H9 (cell line): ENCODE data around the gene KRT80. TPM values are rescaled to one million over a fixed set of nuclear protein-coding genes. Genes with fewer than 3 reads are reported as not detected.

ENCODE experiments used
- DNase-seq: peaks from one replicate; pipeline ENCODE4 v3.0.0-alpha.2; 2017
- H2AFZ ChIP-seq: one replicate; pipeline ENCODE4 v1.6.1; 2013; ENCODE audit warnings: mild to moderate bottlenecking, low read length, control low read depth, moderate library complexity
- H2AK5ac ChIP-seq: 2 replicates; pipeline ENCODE4 v1.6.1; 2013; ENCODE audit warnings: low read length, control low read depth, mixed read lengths; ENCODE audit not compliant: insufficient read length
- H2BK120ac ChIP-seq: one replicate; pipeline ENCODE4 v1.6.1; 2013; ENCODE audit warnings: low read depth, mild to moderate bottlenecking, low read length, control low read depth, inconsistent platforms; ENCODE audit not compliant: poor library complexity, severe bottlenecking
- H2BK12ac ChIP-seq: 2 replicates; pipeline ENCODE4 v1.6.1; 2013; ENCODE audit warnings: low read length, control low read depth, mixed read lengths, low read depth; ENCODE audit not compliant: insufficient read length
- H2BK15ac ChIP-seq: 2 replicates; pipeline ENCODE4 v1.6.1; 2013; ENCODE audit warnings: low read depth, low read length, control low read depth
- H2BK20ac ChIP-seq: one replicate; pipeline ENCODE4 v1.6.1; 2013; ENCODE audit warnings: low read depth, mild to moderate bottlenecking, low read length, control low read depth, inconsistent platforms; ENCODE audit not compliant: poor library complexity, severe bottlenecking
- H2BK5ac ChIP-seq: 2 replicates; pipeline ENCODE4 v1.6.1; 2013; ENCODE audit warnings: low read length, control low read depth, mixed read lengths; ENCODE audit not compliant: insufficient read length
- H3K14ac ChIP-seq: 2 replicates; pipeline ENCODE4 v1.6.1; 2013; ENCODE audit warnings: low read length, control low read depth; ENCODE audit not compliant: insufficient read depth
- H3K18ac ChIP-seq: 2 replicates; pipeline ENCODE4 v1.6.1; 2013; ENCODE audit warnings: low read depth, mild to moderate bottlenecking, mixed read lengths, low read length, control low read depth; ENCODE audit not compliant: insufficient read length
- H3K23ac ChIP-seq: 2 replicates; pipeline ENCODE4 v1.6.1; 2013; ENCODE audit warnings: low read length, control low read depth, mixed read lengths, low read depth; ENCODE audit not compliant: insufficient read length
- H3K23me2 ChIP-seq: 2 replicates; pipeline ENCODE4 v1.6.1; 2013; ENCODE audit warnings: low read depth, mild to moderate bottlenecking, mixed read lengths, low read length, control low read depth; ENCODE audit not compliant: insufficient read length, poor library complexity, severe bottlenecking
- H3K27ac ChIP-seq: 2 replicates; pipeline ENCODE4 v1.5.1; 2013; ENCODE audit warnings: low read length, control low read depth, mixed read lengths, low read depth; ENCODE audit not compliant: insufficient read length
- H3K27me3 ChIP-seq: 2 replicates; pipeline ENCODE4 v1.6.1; 2013; ENCODE audit warnings: low read length, control low read depth, inconsistent platforms; ENCODE audit not compliant: insufficient read depth
- H3K4ac ChIP-seq: 2 replicates; pipeline ENCODE4 v1.6.1; 2013; ENCODE audit warnings: low read depth, mild to moderate bottlenecking, control low read depth, inconsistent platforms, low read length, moderate library complexity
- H3K4me1 ChIP-seq: 2 replicates; pipeline ENCODE4 v1.6.1; 2013; ENCODE audit warnings: low read length, control low read depth, inconsistent platforms; ENCODE audit not compliant: insufficient read depth
- H3K4me2 ChIP-seq: 2 replicates; pipeline ENCODE4 v1.6.1; 2013; ENCODE audit warnings: low read length, control low read depth, mixed read lengths; ENCODE audit not compliant: insufficient read length, insufficient read depth
- H3K56ac ChIP-seq: 2 replicates; pipeline ENCODE4 v1.6.1; 2013; ENCODE audit warnings: low read depth, mild to moderate bottlenecking, mixed read lengths, low read length, control low read depth; ENCODE audit not compliant: insufficient read length
- H3K79me1 ChIP-seq: 2 replicates; pipeline ENCODE4 v1.6.1; 2013; ENCODE audit warnings: low read depth, mild to moderate bottlenecking, moderate library complexity, low read length, control low read depth, inconsistent platforms; ENCODE audit not compliant: insufficient read depth, poor library complexity, severe bottlenecking
- H3K79me2 ChIP-seq: 2 replicates; pipeline ENCODE4 v1.6.1; 2013; ENCODE audit warnings: low read length, control low read depth, inconsistent platforms; ENCODE audit not compliant: insufficient read depth
- H3K9ac ChIP-seq: 2 replicates; pipeline ENCODE4 v1.6.1; 2013; ENCODE audit warnings: low read length, control low read depth, mixed read lengths; ENCODE audit not compliant: insufficient read length; ENCODE audit errors: extremely low read depth
- H3K9me3 ChIP-seq: one replicate; pipeline ENCODE4 v1.6.1; 2013; ENCODE audit warnings: low read depth, low read length, inconsistent platforms; ENCODE audit not compliant: control insufficient read depth
- H3T11ph ChIP-seq: one replicate; pipeline ENCODE4 v1.6.1; 2013; ENCODE audit warnings: mild to moderate bottlenecking, low read length, control low read depth, inconsistent platforms
- H4K20me1 ChIP-seq: one replicate; pipeline ENCODE4 v1.6.1; 2013; ENCODE audit not compliant: control insufficient read depth, insufficient read length, insufficient read depth
- H4K5ac ChIP-seq: 2 replicates; pipeline ENCODE4 v1.6.1; 2013; ENCODE audit warnings: low read depth, mild to moderate bottlenecking, mixed read lengths, low read length, control low read depth; ENCODE audit not compliant: insufficient read length
- H4K8ac ChIP-seq: replicated peaks from 2 replicates; pipeline ENCODE4 v1.6.1; 2013; ENCODE audit warnings: low read length, control low read depth, mixed read lengths, low read depth; ENCODE audit not compliant: insufficient read length
- H4K91ac ChIP-seq: 2 replicates; pipeline ENCODE4 v1.6.1; 2013; ENCODE audit warnings: low read depth, mild to moderate bottlenecking, moderate library complexity, mixed read lengths, low read length, control low read depth; ENCODE audit not compliant: insufficient read length
- H3K27ac Mint-ChIP-seq, 3 experiments: 2 replicates in 2 of 3; 3 replicates in 1 of 3; pipeline ENCODE4 v1.8.0; 2020 to 2021; ENCODE audit warnings: mixed read lengths in 3 of 3, mild to moderate bottlenecking in 1 of 3, moderate library complexity in 1 of 3
- H3K27me3 Mint-ChIP-seq: 2 replicates; pipeline ENCODE4 v1.8.0; 2021; ENCODE audit warnings: low read depth, mild to moderate bottlenecking, moderate library complexity, mixed read lengths
- H3K36me3 Mint-ChIP-seq, 3 experiments: 2 replicates in 2 of 3; 3 replicates in 1 of 3; pipeline ENCODE4 v1.8.0; 2020 to 2021; ENCODE audit warnings: low read depth in 3 of 3, mixed read lengths in 3 of 3; ENCODE audit not compliant: insufficient read depth in 1 of 3
- H3K4me1 Mint-ChIP-seq, 2 experiments: 2 replicates each; pipeline ENCODE4 v1.8.0; 2020; ENCODE audit warnings: mixed read lengths in 2 of 2
- H3K4me3 Mint-ChIP-seq, 2 experiments: 2 replicates in 1 of 2; 3 replicates in 1 of 2; pipeline ENCODE4 v1.8.0; 2020 to 2021; ENCODE audit warnings: mild to moderate bottlenecking in 2 of 2, mixed read lengths in 2 of 2, moderate library complexity in 1 of 2
- H3K9me3 Mint-ChIP-seq, 2 experiments: 2 replicates in 1 of 2; 3 replicates in 1 of 2; pipeline ENCODE4 v1.8.0; 2020; ENCODE audit warnings: mild to moderate bottlenecking in 2 of 2, mixed read lengths in 2 of 2, moderate library complexity in 1 of 2
- CTCF ChIP-seq: fragments of 200-600 bp; sonication (generic); conservative IDR thresholded peaks from 3 replicates; pipeline ENCODE4 v1.8.0; 2021; ENCODE audit warnings: antibody characterized with exemption, mild to moderate bottlenecking
- WGBS: extraction: QIAGEN DNeasy Blood & Tissue Kit; methylation state at CpG from one replicate; pipeline ENCODE4 v1.1.7; 2013; ENCODE audit warnings: missing lambda C conversion rate, low lambda C conversion rate, mixed read lengths; ENCODE audit not compliant: insufficient read length; ENCODE audit errors: extremely low coverage; 5-methylcytosine and 5-hydroxymethylcytosine counted together
- total RNA-seq: library from RNA; stranded (reverse); gene quantifications from 2 replicates; pipeline ENCODE4 v1.2.1, GENCODE V29; 2021

The KRT80 gene
- total RNA-seq, 1 experiment from 2014 or later = not detected

GRCh38 chr12:52182384-52182783 is 9.4 kb downstream of the KRT80 start:
- Histone ChIP-seq H3K79me2 (no peaks in the 10 kb centered on the region), H3K23ac (no peak overlapping the region), H2BK5ac (no peak overlapping the region), H4K8ac (no peak overlapping the region), H3T11ph (no peak overlapping the region), H3K18ac (peak overlapping the region; percentile 30), H3K4me1 (peaks cover 2% of the 10 kb centered on the region; the same call in 1 of the 2 replicates), H3K27ac (no peak overlapping the region), H3K14ac (no peak overlapping the region; the same call in 1 of the 2 replicates), H3K9ac (no peak overlapping the region), H3K27me3 (no peaks in the 10 kb centered on the region), H4K20me1 (no peaks in the 10 kb centered on the region), H2BK120ac (no peak overlapping the region), H3K23me2 (no peaks in the 10 kb centered on the region), H3K56ac (no peak overlapping the region), H4K91ac (no peak overlapping the region), H2AK5ac (no peak overlapping the region), H3K4me2 (no peak overlapping the region), H3K9me3 (no peaks in the 10 kb centered on the region), H2BK20ac (no peak overlapping the region), H4K5ac (no peak overlapping the region), H3K4ac (no peak overlapping the region), H2BK15ac (no peak overlapping the region), H2AFZ (no peak overlapping the region), H3K79me1 (no peaks in the 10 kb centered on the region), H2BK12ac (no peak overlapping the region)
- no peak for DNase-seq
- no peak overlapping the region for H3K4me3 Mint-ChIP-seq
- peaks cover 42 to 53% of the 10 kb centered on the region in 2 experiments for H3K4me1 Mint-ChIP-seq
- no peak for TF ChIP-seq CTCF
- no CpG with 5 or more reads among the region's 5 CpGs for WGBS
- H3K36me3 Mint-ChIP-seq = no peaks in the 10 kb centered on the region
- no peaks in the 10 kb centered on the region; a peak in 1 of 5 replicates for H3K9me3 Mint-ChIP-seq
- H3K27me3 Mint-ChIP-seq = peaks cover 16% of the 10 kb centered on the region
- no peak overlapping the region for H3K27ac Mint-ChIP-seq
